ENCODE measurements around the gene HAAO.

GRCh38 chr2:42799881-42800280, 7.5 kb upstream of the HAAO start:
- no peak for TF ChIP-seq CTCF (IDR thresholded peaks at IDR 0.05)
- no peak for TF ChIP-seq POLR2A (IDR thresholded peaks at IDR 0.05)
- TF ChIP-seq POLR2AphosphoS5 (IDR thresholded peaks at IDR 0.05): no peak

All from prostate gland (tissue), 2 donors.